Naive thymus-derived CD4-positive, alpha-beta T cell (primary cell): ENCODE data around the gene EXD3. TPM values are rescaled to one million over a fixed set of nuclear protein-coding genes. Genes with fewer than 3 reads are reported as not detected.
A peak's percentile ranks its signal among the peaks of the same experiment; 100 is the strongest.

Source experiments
- ATAC-seq: fragments of 150-1000 bp; cut with Tn5 transposase; 2 replicates; pipeline ENCODE4 v1.10.0; 2021; ENCODE audit warnings: mild to moderate bottlenecking, moderate library complexity
- CTCF ChIA-PET: fragments of 350-600 bp; sonication (Branson Sonifier 250); formaldehyde crosslinking; loops from one replicate; lab custom pipeline; 2021; ENCODE audit warnings: antibody characterized with exemption; lab: Charles Lee
- POLR2A ChIA-PET: fragments of 350-600 bp; sonication (Branson Sonifier 250); formaldehyde crosslinking; loops from one replicate; lab custom pipeline; 2021; ENCODE audit warnings: antibody characterized with exemption, inconsistent platforms; lab: Charles Lee
- DNase-seq, 9 donors: peaks; one replicate each; pipeline versions ENCODE4 v3.0.0 to v3.0.0-alpha.2; 2020 to 2022; ENCODE audit warnings: mixed read lengths in 1 of 9
- H3K27ac ChIP-seq: one replicate; pipeline ENCODE4 v1.7.0; 2013; ENCODE audit warnings: mild to moderate bottlenecking, low read depth, low read length, moderate library complexity
- H3K27me3 ChIP-seq, 2 donors: one replicate each; pipeline ENCODE4 v1.7.0; 2013; ENCODE audit warnings: low read length in 2 of 2, mild to moderate bottlenecking in 2 of 2, moderate library complexity in 2 of 2; ENCODE audit not compliant: control insufficient read depth in 2 of 2, insufficient read depth in 2 of 2
- H3K36me3 ChIP-seq, 3 experiments: 1 replicate in 2 of 3; 2 replicates in 1 of 3; pipeline ENCODE4 v1.7.0; 2013; ENCODE audit warnings: low read length in 3 of 3, mild to moderate bottlenecking in 3 of 3, moderate library complexity in 1 of 3; ENCODE audit not compliant: insufficient read depth in 3 of 3, control insufficient read depth in 2 of 3
- H3K4me1 ChIP-seq, 2 donors: one replicate each; pipeline ENCODE4 v1.7.0; 2013; ENCODE audit warnings: low read length in 2 of 2, mild to moderate bottlenecking in 2 of 2, moderate library complexity in 1 of 2; ENCODE audit not compliant: control insufficient read depth in 2 of 2, insufficient read depth in 2 of 2
- H3K4me3 ChIP-seq: 2 replicates; pipeline ENCODE4 v1.7.0; 2013; ENCODE audit warnings: mild to moderate bottlenecking, low read length
- H3K9me3 ChIP-seq, 3 experiments: 1 replicate in 2 of 3; 2 replicates in 1 of 3; pipeline ENCODE4 v1.7.0; 2013; ENCODE audit warnings: low read length in 3 of 3; ENCODE audit not compliant: control insufficient read depth in 2 of 3
- H3K27ac Mint-ChIP-seq, 9 donors: one replicate each; pipeline ENCODE4 v1.8.0; 2020 to 2022; ENCODE audit warnings: mixed read lengths in 9 of 9, mild to moderate bottlenecking in 8 of 9, moderate library complexity in 5 of 9, inconsistent platforms in 2 of 9
- H3K27me3 Mint-ChIP-seq, 5 donors: one replicate each; pipeline ENCODE4 v1.8.0; 2021 to 2022; ENCODE audit warnings: mixed read lengths in 5 of 5, mild to moderate bottlenecking in 1 of 5
- H3K36me3 Mint-ChIP-seq, 5 donors: one replicate each; pipeline ENCODE4 v1.8.0; 2020 to 2022; ENCODE audit warnings: mixed read lengths in 5 of 5, mild to moderate bottlenecking in 3 of 5, inconsistent platforms in 1 of 5
- H3K4me1 Mint-ChIP-seq, 7 donors: one replicate each; pipeline ENCODE4 v1.8.0; 2020 to 2022; ENCODE audit warnings: mixed read lengths in 7 of 7, mild to moderate bottlenecking in 3 of 7, inconsistent platforms in 1 of 7
- H3K4me3 Mint-ChIP-seq, 10 donors: one replicate each; pipeline ENCODE4 v1.8.0; 2020 to 2022; ENCODE audit warnings: mild to moderate bottlenecking in 10 of 10, mixed read lengths in 10 of 10, moderate library complexity in 6 of 10, inconsistent platforms in 2 of 10
- H3K9me3 Mint-ChIP-seq, 11 donors: one replicate each; pipeline ENCODE4 v1.8.0; 2020 to 2022; ENCODE audit warnings: mixed read lengths in 11 of 11, mild to moderate bottlenecking in 4 of 11, inconsistent platforms in 1 of 11, moderate library complexity in 1 of 11
- intact Hi-C, 2 donors: fragments of 100-400 bp; cut with micrococcal nuclease; formaldehyde crosslinking; loops; one replicate each; pipeline ENCODE4 v1.15.1; 2023
- polyA plus RNA-seq, 2 donors: library from polyadenylated mRNA; unstranded; fragments of 300-500 nt; fragmentation: Illumina TruSeq; gene quantifications; one replicate each; pipeline ENCODE4 v1.2.3, GENCODE V29; 2021
- total RNA-seq, 6 experiments: library from RNA in 5 of 6; stranded (reverse) in 5 of 6; gene quantifications; 1 replicate in 5 of 6; 2 replicates in 1 of 6; pipeline ENCODE4 v1.2.3 and lab custom pipeline; 2021 to 2026

The EXD3 gene
- total and polyA plus RNA-seq, 7 experiments from 2014 or later: 3.5 to 27.2 (median 23.4) TPM

DNA sequence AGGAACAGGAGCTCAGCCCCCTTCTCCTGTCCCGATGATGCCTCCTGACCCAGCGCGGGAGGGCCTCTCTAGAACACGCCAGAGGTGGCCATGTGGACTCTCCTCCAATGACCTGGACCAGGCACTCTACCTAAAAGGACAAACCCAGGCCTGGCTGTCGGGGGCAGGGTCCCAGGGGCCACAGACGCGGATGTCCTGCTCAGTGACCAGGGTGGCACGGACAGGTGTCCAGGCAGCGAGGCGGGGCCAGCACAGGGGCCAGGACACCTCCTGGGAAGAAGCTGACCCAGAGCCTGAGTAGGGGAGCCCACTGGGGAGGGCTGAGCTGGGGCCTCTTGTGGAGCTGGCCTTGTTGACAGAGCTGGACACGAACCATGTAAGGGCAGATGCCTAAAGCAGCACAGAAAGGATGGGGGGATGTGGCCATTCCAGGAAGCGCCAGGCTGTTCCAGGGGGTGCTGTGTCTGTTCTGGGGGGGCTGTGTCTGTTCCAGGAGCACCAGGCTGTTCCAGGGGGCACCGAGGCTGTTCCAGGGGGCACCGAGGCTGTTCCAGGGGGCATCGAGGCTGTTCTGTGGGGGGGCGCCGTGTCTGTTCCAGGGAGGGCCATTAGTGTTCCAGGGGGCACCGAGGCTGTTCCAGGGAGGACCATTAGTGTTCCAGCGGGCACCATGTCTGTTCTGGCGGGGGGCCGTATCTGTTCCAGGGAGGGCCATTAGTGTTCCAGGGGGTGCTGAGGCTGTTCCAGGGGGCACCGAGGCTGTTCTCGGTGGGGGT, 30.5 kb downstream of the EXD3 start:
- H3K27me3 Mint-ChIP-seq: no peaks in the 10 kb centered on the region
- Histone ChIP-seq H3K4me1 (peaks cover 3 to 6% of the 10 kb centered on the region in 2 donors), H3K36me3 (no peaks in the 10 kb centered on the region), H3K27ac (no peak overlapping the region), H3K9me3 (no peaks in the 10 kb centered on the region), H3K4me3 (no peak overlapping the region), H3K27me3 (no peaks in the 10 kb centered on the region)
- H3K9me3 Mint-ChIP-seq: peaks cover 0 to 4% (median 0%) of the 10 kb centered on the region in 11 donors
- intact Hi-C loops: no loop called here
- H3K27ac Mint-ChIP-seq: peak overlapping the region in 1 of 9 donors; percentile 8
- CTCF ChIA-PET: no interaction called here
- H3K36me3 Mint-ChIP-seq: peaks cover 0 to 7% (median 3%) of the 10 kb centered on the region in 5 donors
- DNase-seq: no peak
- peaks cover 0 to 11% (median 5%) of the 10 kb centered on the region in 7 donors for H3K4me1 Mint-ChIP-seq
- POLR2A ChIA-PET: no interaction called here
- no peak for ATAC-seq
- no peak overlapping the region for H3K4me3 Mint-ChIP-seq

DNA sequence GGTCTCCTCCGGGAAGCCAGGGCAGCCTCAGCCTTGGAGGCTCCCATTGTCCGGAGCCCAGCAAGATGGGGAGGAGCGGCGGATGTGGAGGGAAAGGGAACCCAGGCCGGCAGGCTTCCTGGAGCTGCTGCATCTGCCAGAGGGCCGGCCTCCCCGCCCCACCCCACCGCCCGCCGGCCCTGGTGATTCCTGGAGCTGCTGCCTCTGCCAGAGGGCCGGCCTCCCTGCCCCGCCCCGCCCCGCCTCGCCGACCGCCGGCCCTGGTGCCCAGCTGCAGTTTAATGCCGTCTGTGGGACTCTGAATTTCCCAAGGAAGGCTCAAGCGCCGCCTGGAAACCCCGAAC, 31.6 kb downstream of the EXD3 start:
- CTCF ChIA-PET: no interaction called here
- ATAC-seq: no peak
- POLR2A ChIA-PET: no interaction called here

DNA sequence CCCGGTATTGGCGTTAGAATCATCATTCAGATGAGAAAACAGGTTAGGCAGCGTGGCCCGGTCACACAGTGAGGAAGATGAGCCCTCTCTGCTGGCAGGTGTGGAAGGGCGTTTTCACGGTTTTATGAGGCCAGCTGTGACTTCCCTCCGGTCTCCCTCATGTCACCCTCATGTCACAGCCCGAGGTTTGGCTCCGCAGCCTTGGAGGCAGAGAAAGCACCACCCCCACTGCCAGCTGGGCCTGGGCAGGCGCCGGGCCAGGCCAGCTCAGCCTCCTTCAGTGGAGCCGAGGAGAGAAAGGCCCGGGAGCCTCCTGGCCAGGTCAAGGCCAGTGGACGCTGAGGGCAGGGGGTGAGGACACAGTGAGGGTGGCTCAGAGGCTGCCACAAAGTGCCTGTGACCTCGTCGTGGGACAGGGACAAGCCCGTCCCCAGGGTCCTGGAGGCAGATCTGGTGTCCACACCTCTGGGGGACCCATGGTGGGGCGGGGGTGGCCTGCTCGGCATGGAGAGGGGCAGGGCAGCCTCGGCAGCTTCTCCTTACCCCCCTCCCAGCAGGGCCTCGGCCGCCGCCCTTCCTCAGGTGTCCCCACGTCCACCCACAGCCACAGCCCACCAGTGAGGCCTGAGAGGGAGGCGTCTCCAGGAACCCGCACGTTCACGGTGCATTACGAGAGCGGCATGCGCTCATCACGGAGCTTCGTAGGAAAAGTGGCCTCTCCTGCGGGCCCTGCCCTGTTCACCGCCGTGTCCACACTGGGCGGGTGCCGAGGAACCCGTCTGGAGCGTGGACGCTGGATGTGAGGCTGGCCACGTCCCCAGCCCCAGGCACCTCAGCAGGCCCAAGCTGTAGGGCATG, 32.2 kb downstream of the EXD3 start:
- Mint-ChIP-seq H3K4me3 (no peak overlapping the region), H3K4me1 (peaks cover 0 to 20% (median 4%) of the 10 kb centered on the region in 7 donors), H3K36me3 (peaks cover 0 to 4% (median 0%) of the 10 kb centered on the region in 5 donors), H3K9me3 (no peaks in the 10 kb centered on the region), H3K27me3 (no peaks in the 10 kb centered on the region), H3K27ac (peak overlapping the region in 4 of 9 donors; percentile 55 to 86 (median 64))
- Histone ChIP-seq H3K9me3 (no peaks in the 10 kb centered on the region), H3K4me3 (no peak overlapping the region), H3K27me3 (no peaks in the 10 kb centered on the region), H3K27ac (no peak overlapping the region), H3K4me1 (peaks cover 3 to 12% of the 10 kb centered on the region in 2 donors), H3K36me3 (no peaks in the 10 kb centered on the region)
- intact Hi-C loops: no loop called here
- POLR2A ChIA-PET: no interaction called here
- CTCF ChIA-PET: no interaction called here
- ATAC-seq (no peak), DNase-seq (no peak)

More for the DNA sequence above, 31.6 kb downstream of the EXD3 start:
- H3K9me3 Mint-ChIP-seq: no peaks in the 10 kb centered on the region
- H3K36me3 Mint-ChIP-seq: peaks cover 0 to 4% (median 0%) of the 10 kb centered on the region in 5 donors
- DNase-seq: no peak
- intact Hi-C loops: no loop called here
- Histone ChIP-seq H3K36me3 (no peaks in the 10 kb centered on the region), H3K27me3 (no peaks in the 10 kb centered on the region), H3K4me1 (peaks cover 3 to 12% of the 10 kb centered on the region in 2 donors), H3K4me3 (no peak overlapping the region), H3K27ac (no peak overlapping the region), H3K9me3 (no peaks in the 10 kb centered on the region)
- no peak overlapping the region for H3K27ac Mint-ChIP-seq
- peaks cover 0 to 18% (median 4%) of the 10 kb centered on the region in 7 donors for H3K4me1 Mint-ChIP-seq
- no peak overlapping the region for H3K4me3 Mint-ChIP-seq
- H3K27me3 Mint-ChIP-seq: no peaks in the 10 kb centered on the region

DNA sequence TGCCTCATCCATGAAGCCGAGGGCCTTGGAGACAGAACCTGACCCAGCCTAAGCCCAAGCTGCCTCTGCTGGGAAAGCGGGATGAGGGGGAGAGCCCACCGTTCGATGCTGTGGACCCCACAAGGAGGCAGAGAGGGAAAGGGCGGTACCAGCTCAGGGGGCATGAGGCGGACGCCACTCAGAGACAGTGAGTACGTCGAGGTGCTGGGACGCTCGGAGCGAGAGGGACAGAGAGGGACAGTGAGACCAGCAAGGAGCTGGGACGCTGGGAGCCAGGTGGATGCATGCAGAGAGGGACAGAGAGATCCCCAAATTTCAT, 33.6 kb downstream of the EXD3 start:
- peak overlapping the region in 4 of 9 donors; percentile 67 to 96 (median 92) for H3K27ac Mint-ChIP-seq
- DNase-seq: no peak
- no peaks in the 10 kb centered on the region for H3K27me3 Mint-ChIP-seq
- intact Hi-C loops: no loop called here
- no peak overlapping the region for H3K4me3 Mint-ChIP-seq
- ChIA-PET CTCF (no interaction called here), POLR2A (no interaction called here)
- peaks cover 3 to 12% of the 10 kb centered on the region in 2 donors for H3K4me1 ChIP-seq
- no peaks in the 10 kb centered on the region for H3K27me3 ChIP-seq
- peaks cover 0 to 20% (median 4%) of the 10 kb centered on the region in 7 donors for H3K4me1 Mint-ChIP-seq
- peaks cover 0 to 5% (median 0%) of the 10 kb centered on the region in 5 donors for H3K36me3 Mint-ChIP-seq
- no peaks in the 10 kb centered on the region for H3K9me3 ChIP-seq
- no peaks in the 10 kb centered on the region for H3K36me3 ChIP-seq
- no peak overlapping the region for H3K4me3 ChIP-seq
- no peak overlapping the region for H3K27ac ChIP-seq
- no peaks in the 10 kb centered on the region for H3K9me3 Mint-ChIP-seq
- ATAC-seq: no peak

DNA sequence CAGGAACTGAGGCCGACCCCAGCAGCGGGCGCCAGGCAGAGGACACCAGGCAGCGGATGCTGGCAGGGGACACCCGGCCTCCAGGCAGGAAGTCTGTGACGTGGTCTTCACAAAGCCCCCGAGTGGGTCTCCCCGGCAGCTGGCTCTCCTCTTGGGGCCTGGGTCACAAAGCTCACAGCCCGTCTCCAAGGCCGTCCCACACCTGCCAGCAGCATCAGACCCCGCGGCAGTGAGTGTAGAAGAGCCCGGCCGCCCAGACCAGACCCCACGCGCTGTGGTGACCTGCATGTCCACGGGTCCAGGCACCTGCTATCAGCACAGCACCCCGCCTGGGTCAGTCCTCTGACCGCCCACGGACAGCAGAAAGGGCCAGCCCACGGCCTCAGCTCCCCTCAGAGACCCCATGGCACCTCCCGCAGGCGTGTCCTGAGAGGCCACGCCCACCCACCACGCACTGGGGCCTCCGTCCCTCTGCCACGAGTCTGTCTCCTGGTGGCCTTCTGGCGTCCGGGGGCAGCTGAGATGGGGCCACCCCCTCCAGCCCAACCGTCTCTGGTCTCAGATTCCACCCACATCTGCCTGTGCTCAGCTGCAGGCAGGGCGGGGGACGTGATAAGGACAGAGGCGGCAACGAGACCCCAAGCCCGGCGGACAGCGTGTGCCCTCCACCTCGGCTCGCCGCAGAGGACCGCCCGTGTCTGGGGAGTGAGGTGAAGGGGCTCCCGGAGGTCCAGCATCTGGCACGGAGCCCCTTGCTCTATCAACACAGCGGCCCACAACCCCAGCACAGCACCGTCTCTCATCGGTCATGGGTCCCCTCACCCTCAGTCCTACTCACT, 34.2 kb downstream of the EXD3 start:
- Mint-ChIP-seq H3K4me3 (peak overlapping the region in 1 of 10 donors; percentile 77), H3K36me3 (peaks cover 0 to 9% (median 0%) of the 10 kb centered on the region in 5 donors), H3K9me3 (no peaks in the 10 kb centered on the region), H3K27me3 (no peaks in the 10 kb centered on the region), H3K4me1 (peaks cover 0 to 20% (median 4%) of the 10 kb centered on the region in 7 donors), H3K27ac (peak overlapping the region in 4 of 9 donors; percentile 30 to 96 (median 94))
- H3K27me3 ChIP-seq: no peaks in the 10 kb centered on the region
- ChIA-PET POLR2A (interaction anchor here (1.6 kb wide), 1 partner anchor 34 kb away, joined by 7 read pairs; the partner anchor contains the start of genes EXD3 and NOXA1), CTCF (no interaction called here)
- intact Hi-C loops: no loop called here
- H3K4me3 ChIP-seq: no peak overlapping the region
- H3K9me3 ChIP-seq: no peaks in the 10 kb centered on the region
- H3K27ac ChIP-seq: peak overlapping the region; percentile 64
- H3K36me3 ChIP-seq: no peaks in the 10 kb centered on the region
- DNase-seq (no peak), ATAC-seq (no peak)
- peaks cover 3 to 12% of the 10 kb centered on the region in 2 donors for H3K4me1 ChIP-seq
